ENCODE results near the gene GDF9.

Gene GDF9

GRCh38 chr5:132873930-132874271, 7.6 kb upstream of the GDF9 start:
- no peak overlapping the region for H3K4me3 ChIP-seq (ENCODE audit: control insufficient read depth, low read depth, low read length)

GRCh38 chr5:132873119-132873929, 7.1 kb upstream of the GDF9 start, which contains the start of gene LEAP2:
Gene LEAP2 (plus strand): TSS chr5:132873668. CDS start chr5:132873695, 27 bp downstream.
- H3K4me3 ChIP-seq (ENCODE audit: control insufficient read depth, low read depth, low read length), result no peak within 1 kb of the TSS
- no peak for TF ChIP-seq CTCF (IDR thresholded peaks at IDR 0.05; ENCODE audit: control insufficient read depth, insufficient read depth, low read depth, low read length, missing control alignments)
- DNase-seq (ENCODE audit: low read depth), result no peak

More at GRCh38 chr5:132873930-132874271, 7.6 kb upstream of the GDF9 start:
- no peak for TF ChIP-seq CTCF (IDR thresholded peaks at IDR 0.05; ENCODE audit: control insufficient read depth, insufficient read depth, low read depth, low read length, missing control alignments)
- no peak for DNase-seq (ENCODE audit: low read depth)

GRCh38 chr5:132872788-132873118, 6.5 kb upstream of the GDF9 start:
- H3K4me3 ChIP-seq (ENCODE audit: control insufficient read depth, low read depth, low read length), result no peak overlapping the region
- no peak for TF ChIP-seq CTCF (IDR thresholded peaks at IDR 0.05; ENCODE audit: control insufficient read depth, insufficient read depth, low read depth, low read length, missing control alignments)
- no peak for DNase-seq (ENCODE audit: low read depth)

- TF ChIP-seq CTCF (IDR thresholded peaks at IDR 0.05; ENCODE audit: control insufficient read depth, insufficient read depth, low read depth, low read length, missing control alignments), result no peak
- H3K4me3 ChIP-seq (ENCODE audit: control insufficient read depth, low read depth, low read length), result no peak overlapping the region
- no peak for DNase-seq (ENCODE audit: low read depth)
Observed at GRCh38 chr5:132871459-132872284, 5.4 kb upstream of the GDF9 start.

- no peak for TF ChIP-seq CTCF (IDR thresholded peaks at IDR 0.05; ENCODE audit: control insufficient read depth, insufficient read depth, low read depth, low read length, missing control alignments)
- no peak overlapping the region for H3K4me3 ChIP-seq (ENCODE audit: control insufficient read depth, low read depth, low read length)
- DNase-seq (ENCODE audit: low read depth), result no peak
Observed at GRCh38 chr5:132870801-132871200, 4.5 kb upstream of the GDF9 start.

- H3K4me3 ChIP-seq (ENCODE audit: control insufficient read depth, low read depth, low read length), result no peak overlapping the region
- no peak for TF ChIP-seq CTCF (IDR thresholded peaks at IDR 0.05; ENCODE audit: control insufficient read depth, insufficient read depth, low read depth, low read length, missing control alignments)
- no peak for DNase-seq (ENCODE audit: low read depth)
Observed at GRCh38 chr5:132868754-132869153, 2.5 kb upstream of the GDF9 start.

Measured in AG09309 (cell line).